HEK293 (cell line): ENCODE data around the gene QRICH1.
A peak's percentile ranks its signal among the peaks of the same experiment; 100 is the strongest.

Source experiments
- GFI1B ChIP-seq: fragments of 450-650 bp; formaldehyde crosslinking; IDR thresholded peaks from 2 replicates; pipeline ENCODE4 v1.5.1; 2016; ENCODE audit warnings: missing biosample characterization, missing genetic modification characterization
- KLF7 ChIP-seq: fragments of 450-650 bp; formaldehyde crosslinking; IDR thresholded peaks from 2 replicates; pipeline ENCODE4 v1.5.1; 2016; ENCODE audit warnings: missing biosample characterization, missing genetic modification characterization, borderline replicate concordance
- REPIN1 ChIP-seq: fragments of 450-650 bp; formaldehyde crosslinking; IDR thresholded peaks from 2 replicates; pipeline ENCODE4 v1.5.1; 2017; ENCODE audit warnings: missing biosample characterization, missing genetic modification characterization, low read depth
- SCRT1 ChIP-seq: fragments of 450-650 bp; formaldehyde crosslinking; IDR thresholded peaks from 2 replicates; pipeline ENCODE4 v1.5.1; 2016; ENCODE audit warnings: missing biosample characterization, missing genetic modification characterization, borderline replicate concordance
- YY2 ChIP-seq: fragments of 450-650 bp; formaldehyde crosslinking; IDR thresholded peaks from 2 replicates; pipeline ENCODE4 v1.5.1; 2016; ENCODE audit warnings: missing biosample characterization, missing genetic modification characterization
- ZBTB26 ChIP-seq: fragments of 450-650 bp; formaldehyde crosslinking; optimal IDR thresholded peaks from 2 replicates; pipeline ENCODE3; 2016; ENCODE audit warnings: missing biosample characterization, mild to moderate bottlenecking, missing genetic modification characterization
- ZNF133 ChIP-seq: fragments of 450-650 bp; formaldehyde crosslinking; IDR thresholded peaks from 2 replicates; pipeline ENCODE4 v1.5.1; 2016; ENCODE audit warnings: missing biosample characterization, missing genetic modification characterization
- ZNF2 ChIP-seq: fragments of 450-650 bp; formaldehyde crosslinking; IDR thresholded peaks from 2 replicates; pipeline ENCODE4 v1.5.1; 2016; ENCODE audit warnings: missing biosample characterization, missing genetic modification characterization
- ZNF24 ChIP-seq: fragments of 450-650 bp; formaldehyde crosslinking; IDR thresholded peaks from 2 replicates; pipeline ENCODE4 v1.5.1; 2016; ENCODE audit warnings: missing biosample characterization, missing genetic modification characterization
- ZNF248 ChIP-seq: fragments of 450-650 bp; formaldehyde crosslinking; IDR thresholded peaks from 2 replicates; pipeline ENCODE4 v1.5.1; 2017; ENCODE audit warnings: missing biosample characterization, missing genetic modification characterization
- ZNF324 ChIP-seq: fragments of 450-650 bp; formaldehyde crosslinking; IDR thresholded peaks from 2 replicates; pipeline ENCODE4 v1.5.1; 2016; ENCODE audit warnings: missing biosample characterization, missing genetic modification characterization
- ZNF514 ChIP-seq: fragments of 450-650 bp; formaldehyde crosslinking; IDR thresholded peaks from 2 replicates; pipeline ENCODE4 v1.5.1; 2016; ENCODE audit warnings: missing biosample characterization, missing genetic modification characterization
- ZNF560 ChIP-seq: fragments of 450-650 bp; formaldehyde crosslinking; IDR thresholded peaks from 2 replicates; pipeline ENCODE4 v1.5.1; 2017; ENCODE audit warnings: missing biosample characterization, missing genetic modification characterization, borderline replicate concordance
- ZNF596 ChIP-seq: fragments of 450-650 bp; IDR thresholded peaks from 2 replicates; pipeline ENCODE4 v1.5.0; 2018; ENCODE audit warnings: missing biosample characterization, mild to moderate bottlenecking, missing genetic modification characterization, moderate library complexity
- ZNF626 ChIP-seq: fragments of 450-650 bp; sonication (Bioruptor Pico); formaldehyde crosslinking; IDR thresholded peaks from 2 replicates; pipeline ENCODE4 v1.5.1; 2018; ENCODE audit warnings: missing biosample characterization, missing genetic modification characterization, inconsistent platforms
- ZNF837 ChIP-seq: fragments of 450-650 bp; formaldehyde crosslinking; IDR thresholded peaks from 2 replicates; pipeline ENCODE4 v1.5.1; 2016; ENCODE audit warnings: missing biosample characterization, missing genetic modification characterization
- ZSCAN5A ChIP-seq: fragments of 450-650 bp; formaldehyde crosslinking; IDR thresholded peaks from 2 replicates; pipeline ENCODE4 v1.5.1; 2016; ENCODE audit warnings: missing biosample characterization, missing genetic modification characterization
- TF ChIP-seq, protein P1 (sequence below): fragments of 450-650 bp; formaldehyde crosslinking; IDR thresholded peaks from 2 replicates; pipeline ENCODE4 v1.5.1; 2016; ENCODE audit warnings: missing biosample characterization, missing genetic modification characterization
- TF ChIP-seq, protein P2 (sequence below): fragments of 450-650 bp; formaldehyde crosslinking; IDR thresholded peaks from 2 replicates; pipeline ENCODE4 v1.5.1; 2017; ENCODE audit warnings: missing biosample characterization, missing genetic modification characterization
- TF ChIP-seq, protein P3 (sequence below): fragments of 450-650 bp; formaldehyde crosslinking; IDR thresholded peaks from 2 replicates; pipeline ENCODE4 v1.5.1; 2016; ENCODE audit warnings: missing biosample characterization, missing genetic modification characterization
- TF ChIP-seq, protein P4 (sequence below): fragments of 450-650 bp; formaldehyde crosslinking; IDR thresholded peaks from 2 replicates; pipeline ENCODE4 v1.5.1; 2016; ENCODE audit warnings: missing biosample characterization, missing genetic modification characterization
- TF ChIP-seq, protein P5 (sequence below): fragments of 450-650 bp; formaldehyde crosslinking; IDR thresholded peaks from 2 replicates; pipeline ENCODE4 v1.5.1; 2016; ENCODE audit warnings: missing biosample characterization, missing genetic modification characterization
- TF ChIP-seq, protein P6 (sequence below): fragments of 450-650 bp; formaldehyde crosslinking; IDR thresholded peaks from 2 replicates; pipeline ENCODE4 v1.5.1; 2017; ENCODE audit warnings: missing biosample characterization, missing genetic modification characterization

QRICH1 gene

GRCh38 chr3:49007068-49007770 lies 86.7 kb downstream of the QRICH1 start, which contains the start of gene WDR6 (continued):
- TF ChIP-seq, protein P1, sequence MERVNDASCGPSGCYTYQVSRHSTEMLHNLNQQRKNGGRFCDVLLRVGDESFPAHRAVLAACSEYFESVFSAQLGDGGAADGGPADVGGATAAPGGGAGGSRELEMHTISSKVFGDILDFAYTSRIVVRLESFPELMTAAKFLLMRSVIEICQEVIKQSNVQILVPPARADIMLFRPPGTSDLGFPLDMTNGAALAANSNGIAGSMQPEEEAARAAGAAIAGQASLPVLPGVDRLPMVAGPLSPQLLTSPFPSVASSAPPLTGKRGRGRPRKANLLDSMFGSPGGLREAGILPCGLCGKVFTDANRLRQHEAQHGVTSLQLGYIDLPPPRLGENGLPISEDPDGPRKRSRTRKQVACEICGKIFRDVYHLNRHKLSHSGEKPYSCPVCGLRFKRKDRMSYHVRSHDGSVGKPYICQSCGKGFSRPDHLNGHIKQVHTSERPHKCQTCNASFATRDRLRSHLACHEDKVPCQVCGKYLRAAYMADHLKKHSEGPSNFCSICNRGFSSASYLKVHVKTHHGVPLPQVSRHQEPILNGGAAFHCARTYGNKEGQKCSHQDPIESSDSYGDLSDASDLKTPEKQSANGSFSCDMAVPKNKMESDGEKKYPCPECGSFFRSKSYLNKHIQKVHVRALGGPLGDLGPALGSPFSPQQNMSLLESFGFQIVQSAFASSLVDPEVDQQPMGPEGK (tag by site-specific recombination), result peak; percentile 35; the same call in 1 of the 2 replicates
- TF ChIP-seq ZSCAN5A (tag by site-specific recombination) (peak; percentile 72; the same call in 1 of the 2 replicates), ZNF324 (tag by site-specific recombination) (peak; percentile 36; the same call in 1 of the 2 replicates), SCRT1 (tag by site-specific recombination) (peak; percentile 95), YY2 (tag by site-specific recombination) (peak; percentile 73; the same call in 1 of the 2 replicates), KLF7 (tag by site-specific recombination) (0 out of 2 replicates have a peak, but pooled peaks have one; percentile 54), GFI1B (tag by site-specific recombination) (no peak), ZNF133 (tag by site-specific recombination) (no peak), ZBTB26 (peak; percentile 89), ZNF560 (tag by site-specific recombination) (no peak), ZNF596 (tag by site-specific recombination) (no peak), REPIN1 (0 out of 2 replicates have a peak, but pooled peaks have one; percentile 74), ZNF2 (tag by site-specific recombination) (peak; percentile 78), ZNF514 (tag by site-specific recombination) (no peak), ZNF837 (no peak), ZNF24 (tag by site-specific recombination) (peak; percentile 9; the same call in 1 of the 2 replicates), ZNF626 (tag by site-specific recombination) (no peak), ZNF248 (tag by site-specific recombination) (no peak)
- TF ChIP-seq, protein P2, sequence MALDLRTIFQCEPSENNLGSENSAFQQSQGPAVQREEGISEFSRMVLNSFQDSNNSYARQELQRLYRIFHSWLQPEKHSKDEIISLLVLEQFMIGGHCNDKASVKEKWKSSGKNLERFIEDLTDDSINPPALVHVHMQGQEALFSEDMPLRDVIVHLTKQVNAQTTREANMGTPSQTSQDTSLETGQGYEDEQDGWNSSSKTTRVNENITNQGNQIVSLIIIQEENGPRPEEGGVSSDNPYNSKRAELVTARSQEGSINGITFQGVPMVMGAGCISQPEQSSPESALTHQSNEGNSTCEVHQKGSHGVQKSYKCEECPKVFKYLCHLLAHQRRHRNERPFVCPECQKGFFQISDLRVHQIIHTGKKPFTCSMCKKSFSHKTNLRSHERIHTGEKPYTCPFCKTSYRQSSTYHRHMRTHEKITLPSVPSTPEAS (tag by site-specific recombination), result peak; percentile 42; the same call in 1 of the 2 replicates
- TF ChIP-seq, protein P3, sequence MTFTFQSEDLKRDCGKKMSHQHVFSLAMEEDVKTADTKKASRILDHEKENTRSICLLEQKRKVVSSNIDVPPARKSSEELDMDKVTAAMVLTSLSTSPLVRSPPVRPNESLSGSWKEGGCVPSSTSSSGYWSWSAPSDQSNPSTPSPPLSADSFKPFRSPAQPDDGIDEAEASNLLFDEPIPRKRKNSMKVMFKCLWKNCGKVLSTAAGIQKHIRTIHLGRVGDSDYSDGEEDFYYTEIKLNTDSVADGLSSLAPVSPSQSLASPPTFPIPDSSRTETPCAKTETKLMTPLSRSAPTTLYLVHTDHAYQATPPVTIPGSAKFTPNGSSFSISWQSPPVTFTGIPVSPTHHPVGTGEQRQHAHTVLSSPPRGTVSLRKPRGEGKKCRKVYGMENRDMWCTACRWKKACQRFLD (tag by site-specific recombination), result no peak
- TF ChIP-seq, protein P4, sequence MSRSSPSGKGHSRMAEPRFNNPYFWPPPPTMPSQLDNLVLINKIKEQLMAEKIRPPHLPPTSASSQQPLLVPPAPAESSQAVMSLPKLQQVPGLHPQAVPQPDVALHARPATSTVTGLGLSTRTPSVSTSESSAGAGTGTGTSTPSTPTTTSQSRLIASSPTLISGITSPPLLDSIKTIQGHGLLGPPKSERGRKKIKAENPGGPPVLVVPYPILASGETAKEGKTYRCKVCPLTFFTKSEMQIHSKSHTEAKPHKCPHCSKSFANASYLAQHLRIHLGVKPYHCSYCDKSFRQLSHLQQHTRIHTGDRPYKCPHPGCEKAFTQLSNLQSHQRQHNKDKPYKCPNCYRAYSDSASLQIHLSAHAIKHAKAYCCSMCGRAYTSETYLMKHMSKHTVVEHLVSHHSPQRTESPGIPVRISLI (tag by site-specific recombination), result no peak
- TF ChIP-seq, protein P5, sequence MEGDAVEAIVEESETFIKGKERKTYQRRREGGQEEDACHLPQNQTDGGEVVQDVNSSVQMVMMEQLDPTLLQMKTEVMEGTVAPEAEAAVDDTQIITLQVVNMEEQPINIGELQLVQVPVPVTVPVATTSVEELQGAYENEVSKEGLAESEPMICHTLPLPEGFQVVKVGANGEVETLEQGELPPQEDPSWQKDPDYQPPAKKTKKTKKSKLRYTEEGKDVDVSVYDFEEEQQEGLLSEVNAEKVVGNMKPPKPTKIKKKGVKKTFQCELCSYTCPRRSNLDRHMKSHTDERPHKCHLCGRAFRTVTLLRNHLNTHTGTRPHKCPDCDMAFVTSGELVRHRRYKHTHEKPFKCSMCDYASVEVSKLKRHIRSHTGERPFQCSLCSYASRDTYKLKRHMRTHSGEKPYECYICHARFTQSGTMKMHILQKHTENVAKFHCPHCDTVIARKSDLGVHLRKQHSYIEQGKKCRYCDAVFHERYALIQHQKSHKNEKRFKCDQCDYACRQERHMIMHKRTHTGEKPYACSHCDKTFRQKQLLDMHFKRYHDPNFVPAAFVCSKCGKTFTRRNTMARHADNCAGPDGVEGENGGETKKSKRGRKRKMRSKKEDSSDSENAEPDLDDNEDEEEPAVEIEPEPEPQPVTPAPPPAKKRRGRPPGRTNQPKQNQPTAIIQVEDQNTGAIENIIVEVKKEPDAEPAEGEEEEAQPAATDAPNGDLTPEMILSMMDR (tag by site-specific recombination), result peak; percentile 91
- TF ChIP-seq, protein P6, sequence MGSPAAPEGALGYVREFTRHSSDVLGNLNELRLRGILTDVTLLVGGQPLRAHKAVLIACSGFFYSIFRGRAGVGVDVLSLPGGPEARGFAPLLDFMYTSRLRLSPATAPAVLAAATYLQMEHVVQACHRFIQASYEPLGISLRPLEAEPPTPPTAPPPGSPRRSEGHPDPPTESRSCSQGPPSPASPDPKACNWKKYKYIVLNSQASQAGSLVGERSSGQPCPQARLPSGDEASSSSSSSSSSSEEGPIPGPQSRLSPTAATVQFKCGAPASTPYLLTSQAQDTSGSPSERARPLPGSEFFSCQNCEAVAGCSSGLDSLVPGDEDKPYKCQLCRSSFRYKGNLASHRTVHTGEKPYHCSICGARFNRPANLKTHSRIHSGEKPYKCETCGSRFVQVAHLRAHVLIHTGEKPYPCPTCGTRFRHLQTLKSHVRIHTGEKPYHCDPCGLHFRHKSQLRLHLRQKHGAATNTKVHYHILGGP (tag by site-specific recombination), result peak; percentile 91
